BE2C (cell line): ENCODE data around the gene TFCP2L1.

Source experiments
- DNase-seq: peaks from one replicate; pipeline ENCODE4 v3.0.0-alpha.2; 2020
- H3K27me3 ChIP-seq: fragments of 250-450 bp; sonication (Bioruptor Pico); 2 replicates; pipeline ENCODE4 v1.5.1; 2020; ENCODE audit warnings: mild to moderate bottlenecking
- H3K36me3 ChIP-seq: fragments of 250-450 bp; sonication (Bioruptor Pico); 2 replicates; pipeline ENCODE4 v1.5.1; 2020; ENCODE audit warnings: mild to moderate bottlenecking
- H3K4me1 ChIP-seq: fragments of 250-450 bp; sonication (Bioruptor Pico); 2 replicates; pipeline ENCODE4 v1.5.1; 2020
- H3K4me3 ChIP-seq: 2 replicates; pipeline ENCODE4 v1.5.1; 2011; ENCODE audit warnings: low read depth, low read length
- H3K9me3 ChIP-seq: fragments of 250-450 bp; sonication (Bioruptor Pico); 2 replicates; pipeline ENCODE4 v1.5.1; 2020
- TF ChIP-seq, protein P1 (sequence below): IDR thresholded peaks from 2 replicates; pipeline ENCODE4 v1.5.1; 2012; ENCODE audit warnings: mild to moderate bottlenecking, low read depth, low read length

TFCP2L1 gene

DNA sequence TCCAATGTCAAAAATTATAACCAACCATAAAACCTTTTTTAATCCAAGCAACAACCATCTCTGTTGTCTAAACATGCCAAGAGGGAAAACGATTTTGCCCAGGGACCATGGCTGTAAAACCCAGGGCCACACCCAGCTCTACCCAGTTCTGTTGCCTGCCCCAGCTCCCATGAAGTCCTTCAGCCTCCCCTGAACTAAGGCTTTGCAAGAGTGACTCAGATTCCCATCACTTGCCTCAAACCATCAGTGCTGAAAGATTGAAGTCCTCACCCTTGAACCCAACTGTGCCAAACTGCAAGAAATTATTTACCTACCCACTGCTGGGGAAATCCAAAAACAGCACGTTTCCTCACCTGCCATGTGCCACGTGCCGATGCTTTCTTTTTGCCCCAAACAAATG is 102.5 kb downstream of the TFCP2L1 start:
- no peaks in the 10 kb centered on the region for H3K9me3 ChIP-seq
- TF ChIP-seq, protein P1, sequence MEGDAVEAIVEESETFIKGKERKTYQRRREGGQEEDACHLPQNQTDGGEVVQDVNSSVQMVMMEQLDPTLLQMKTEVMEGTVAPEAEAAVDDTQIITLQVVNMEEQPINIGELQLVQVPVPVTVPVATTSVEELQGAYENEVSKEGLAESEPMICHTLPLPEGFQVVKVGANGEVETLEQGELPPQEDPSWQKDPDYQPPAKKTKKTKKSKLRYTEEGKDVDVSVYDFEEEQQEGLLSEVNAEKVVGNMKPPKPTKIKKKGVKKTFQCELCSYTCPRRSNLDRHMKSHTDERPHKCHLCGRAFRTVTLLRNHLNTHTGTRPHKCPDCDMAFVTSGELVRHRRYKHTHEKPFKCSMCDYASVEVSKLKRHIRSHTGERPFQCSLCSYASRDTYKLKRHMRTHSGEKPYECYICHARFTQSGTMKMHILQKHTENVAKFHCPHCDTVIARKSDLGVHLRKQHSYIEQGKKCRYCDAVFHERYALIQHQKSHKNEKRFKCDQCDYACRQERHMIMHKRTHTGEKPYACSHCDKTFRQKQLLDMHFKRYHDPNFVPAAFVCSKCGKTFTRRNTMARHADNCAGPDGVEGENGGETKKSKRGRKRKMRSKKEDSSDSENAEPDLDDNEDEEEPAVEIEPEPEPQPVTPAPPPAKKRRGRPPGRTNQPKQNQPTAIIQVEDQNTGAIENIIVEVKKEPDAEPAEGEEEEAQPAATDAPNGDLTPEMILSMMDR: no peak
- no peak for DNase-seq
- H3K27me3 ChIP-seq: no peaks in the 10 kb centered on the region
- H3K4me1 ChIP-seq: no peaks in the 10 kb centered on the region
- no peak overlapping the region for H3K4me3 ChIP-seq
- no peaks in the 10 kb centered on the region for H3K36me3 ChIP-seq

DNA sequence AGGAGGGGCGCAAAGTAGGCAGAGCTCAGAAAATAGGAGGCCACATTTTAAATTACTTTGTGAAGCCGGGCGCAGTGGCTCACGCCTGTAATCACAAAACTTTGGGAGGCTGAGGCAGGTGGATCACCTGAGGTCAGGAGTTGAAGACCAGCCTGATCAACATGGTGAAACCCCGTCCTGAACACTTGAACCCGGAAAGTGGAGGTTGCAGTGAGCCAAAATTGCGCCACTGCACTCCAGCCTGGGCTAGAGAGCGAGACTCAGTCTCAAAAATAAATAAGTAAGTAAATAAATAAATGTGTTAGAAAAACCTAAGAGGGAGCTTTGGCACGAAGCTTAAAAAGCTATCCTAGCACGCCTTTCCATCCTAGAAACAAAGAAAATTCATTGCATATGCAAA is 105.5 kb downstream of the TFCP2L1 start:
- no peak overlapping the region for H3K4me3 ChIP-seq
- no peaks in the 10 kb centered on the region for H3K36me3 ChIP-seq
- no peak for DNase-seq
- no peaks in the 10 kb centered on the region for H3K9me3 ChIP-seq
- TF ChIP-seq, protein P1: no peak
- H3K27me3 ChIP-seq: no peaks in the 10 kb centered on the region
- H3K4me1 ChIP-seq: no peaks in the 10 kb centered on the region

DNA sequence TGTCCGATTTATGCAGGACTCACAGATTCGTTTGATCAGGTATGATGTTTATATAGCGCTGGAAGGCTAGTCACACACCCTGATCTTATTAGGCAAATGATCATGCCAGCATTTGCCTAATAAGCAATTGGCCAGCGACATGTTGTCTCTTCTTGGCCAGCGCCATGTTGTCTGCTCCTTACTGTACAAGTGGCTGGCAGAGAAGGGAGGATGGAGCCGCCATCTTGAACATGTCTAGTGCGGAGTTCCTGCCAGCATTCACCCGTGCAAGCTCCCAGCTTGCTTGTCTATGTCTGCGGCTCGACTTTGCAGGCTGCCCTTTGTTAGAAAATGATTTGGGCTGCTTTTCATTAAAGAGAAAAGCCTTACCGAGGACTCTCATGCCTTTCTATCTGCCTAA is 106.3 kb downstream of the TFCP2L1 start:
- Histone ChIP-seq H3K36me3 (no peaks in the 10 kb centered on the region), H3K4me1 (no peaks in the 10 kb centered on the region), H3K27me3 (no peaks in the 10 kb centered on the region), H3K4me3 (no peak overlapping the region), H3K9me3 (no peaks in the 10 kb centered on the region)
- DNase-seq: no peak
- TF ChIP-seq, protein P1: no peak

DNA sequence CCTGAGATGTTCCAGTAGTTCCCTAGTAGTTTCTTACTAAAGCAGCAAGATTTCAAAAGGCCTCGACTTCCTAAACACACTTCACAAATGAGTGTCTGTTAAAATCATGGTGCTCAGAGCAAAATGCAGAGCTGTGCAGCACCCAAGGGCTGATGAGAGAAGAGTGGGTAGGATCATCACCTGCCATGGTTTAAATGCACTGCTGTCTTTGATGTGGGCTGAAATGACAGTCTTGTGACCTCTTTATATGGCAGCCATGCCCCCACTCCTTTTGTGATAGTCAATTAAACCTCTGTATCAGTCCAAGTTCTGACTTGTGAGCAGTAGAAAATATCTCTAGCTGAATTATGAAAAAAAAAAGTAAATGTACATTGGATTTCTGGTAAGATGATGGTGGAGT is 107.1 kb downstream of the TFCP2L1 start:
- DNase-seq: no peak
- no peaks in the 10 kb centered on the region for H3K27me3 ChIP-seq
- no peaks in the 10 kb centered on the region for H3K9me3 ChIP-seq
- H3K4me1 ChIP-seq: no peaks in the 10 kb centered on the region
- TF ChIP-seq, protein P1: no peak
- H3K36me3 ChIP-seq: no peaks in the 10 kb centered on the region
- H3K4me3 ChIP-seq: no peak overlapping the region

DNA sequence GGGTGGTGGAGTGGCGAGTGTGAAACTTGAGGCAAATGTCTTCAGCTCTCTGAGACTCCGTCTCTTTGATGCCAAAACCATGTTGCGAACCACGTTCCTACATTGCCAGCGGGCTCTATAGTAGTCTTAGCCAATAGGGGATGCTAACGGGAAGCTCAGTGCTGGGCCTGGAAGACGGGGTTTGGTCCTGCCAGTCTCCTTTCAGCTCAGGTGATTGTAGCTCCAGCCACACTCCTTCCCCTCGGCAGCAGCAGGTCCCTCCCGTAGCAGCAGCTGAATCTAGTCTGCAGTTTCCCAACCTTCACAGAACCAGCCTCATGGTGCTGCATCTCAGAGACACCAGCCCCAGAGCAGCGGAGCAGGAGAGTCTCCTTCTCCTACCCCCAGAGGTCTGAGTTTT is 109.7 kb downstream of the TFCP2L1 start:
- Histone ChIP-seq H3K9me3 (no peaks in the 10 kb centered on the region), H3K36me3 (no peaks in the 10 kb centered on the region), H3K4me1 (no peaks in the 10 kb centered on the region), H3K4me3 (no peak overlapping the region), H3K27me3 (no peaks in the 10 kb centered on the region)
- TF ChIP-seq, protein P1: no peak
- no peak for DNase-seq

DNA sequence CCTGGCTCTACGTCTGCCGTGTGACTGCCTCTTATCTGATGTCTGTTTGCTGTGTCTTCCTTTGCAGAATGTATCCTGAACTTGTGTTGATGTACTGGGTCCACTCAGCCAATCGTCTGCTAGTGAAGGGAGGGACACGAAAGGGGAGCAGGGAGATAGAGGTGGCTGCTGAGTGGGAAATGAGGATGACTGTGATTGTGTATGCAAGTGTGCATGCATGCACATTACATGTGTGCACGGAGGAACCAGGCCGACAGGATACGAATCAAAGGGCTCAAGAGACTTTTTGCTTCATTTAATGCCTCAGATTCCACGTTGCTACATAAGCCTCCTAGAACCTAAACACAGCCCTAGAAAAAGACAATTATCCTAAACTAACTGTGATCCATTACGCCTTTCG is 111.2 kb downstream of the TFCP2L1 start:
- no peaks in the 10 kb centered on the region for H3K36me3 ChIP-seq
- no peak for DNase-seq
- no peaks in the 10 kb centered on the region for H3K4me1 ChIP-seq
- no peaks in the 10 kb centered on the region for H3K27me3 ChIP-seq
- no peak overlapping the region for H3K4me3 ChIP-seq
- TF ChIP-seq, protein P1: no peak
- no peaks in the 10 kb centered on the region for H3K9me3 ChIP-seq
